Keratinocyte (primary cell): ENCODE measurements around the gene DDIAS.
"Not testable (repeated sequence)": the region's sequence is repeated elsewhere in the genome, so short reads cannot be mapped to it uniquely, and the experiment has no call there.

ENCODE experiments used
- EZH2 ChIP-seq: IDR thresholded peaks from one replicate; pipeline ENCODE4 v1.6.1; 2012; ENCODE audit warnings: inconsistent platforms, mild to moderate bottlenecking, low read length, moderate library complexity
- TF ChIP-seq, protein P1 (sequence below), 3 experiments: IDR thresholded peaks in 1 of 3; conservative IDR thresholded peaks in 1 of 3; optimal IDR thresholded peaks in 1 of 3; 2 replicates in 2 of 3; 3 replicates in 1 of 3; pipeline versions ENCODE3 to v1.5.1; 2011; ENCODE audit warnings: low read length in 3 of 3, mild to moderate bottlenecking in 3 of 3, moderate library complexity in 2 of 3, control low read depth in 1 of 3, inconsistent platforms in 1 of 3; ENCODE audit not compliant: insufficient read depth in 2 of 3; ENCODE audit errors: extremely low read depth in 1 of 3

GRCh38 chr11:82970507-82971083 lies 69.1 kb downstream of the DDIAS start:
- TF ChIP-seq, protein P1, sequence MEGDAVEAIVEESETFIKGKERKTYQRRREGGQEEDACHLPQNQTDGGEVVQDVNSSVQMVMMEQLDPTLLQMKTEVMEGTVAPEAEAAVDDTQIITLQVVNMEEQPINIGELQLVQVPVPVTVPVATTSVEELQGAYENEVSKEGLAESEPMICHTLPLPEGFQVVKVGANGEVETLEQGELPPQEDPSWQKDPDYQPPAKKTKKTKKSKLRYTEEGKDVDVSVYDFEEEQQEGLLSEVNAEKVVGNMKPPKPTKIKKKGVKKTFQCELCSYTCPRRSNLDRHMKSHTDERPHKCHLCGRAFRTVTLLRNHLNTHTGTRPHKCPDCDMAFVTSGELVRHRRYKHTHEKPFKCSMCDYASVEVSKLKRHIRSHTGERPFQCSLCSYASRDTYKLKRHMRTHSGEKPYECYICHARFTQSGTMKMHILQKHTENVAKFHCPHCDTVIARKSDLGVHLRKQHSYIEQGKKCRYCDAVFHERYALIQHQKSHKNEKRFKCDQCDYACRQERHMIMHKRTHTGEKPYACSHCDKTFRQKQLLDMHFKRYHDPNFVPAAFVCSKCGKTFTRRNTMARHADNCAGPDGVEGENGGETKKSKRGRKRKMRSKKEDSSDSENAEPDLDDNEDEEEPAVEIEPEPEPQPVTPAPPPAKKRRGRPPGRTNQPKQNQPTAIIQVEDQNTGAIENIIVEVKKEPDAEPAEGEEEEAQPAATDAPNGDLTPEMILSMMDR (optimal IDR thresholded peaks at IDR 0.05 in 1 of 3, IDR thresholded peaks at IDR 0.05 in 1 of 3, conservative IDR thresholded peaks at IDR 0.05 in 1 of 3; ENCODE audit: extremely low read depth in 1 of 3, insufficient read depth in 2 of 3, low read length in 3 of 3), result not testable (repeated sequence)
- TF ChIP-seq EZH2, result not testable (repeated sequence)
